C4-2B (cell line): Measurements from ENCODE around the gene KNOP1.

Experiments used
- CTCF ChIP-seq: fragments of 450-650 bp; conservative IDR thresholded peaks from 2 replicates; pipeline ENCODE4 v1.5.1; 2017; ENCODE audit warnings: mild to moderate bottlenecking
- ZFX ChIP-seq: fragments of 450-650 bp; IDR thresholded peaks from 2 replicates; pipeline ENCODE4 v1.6.1; 2017

- TF ChIP-seq CTCF (no peak), ZFX (no peak)
These were observed 13.5 kb downstream of the KNOP1 start for GRCh38 chr16:19704321-19705145.
